ENCODE data around the gene OR51I2.

Gene OR51I2

DNA sequence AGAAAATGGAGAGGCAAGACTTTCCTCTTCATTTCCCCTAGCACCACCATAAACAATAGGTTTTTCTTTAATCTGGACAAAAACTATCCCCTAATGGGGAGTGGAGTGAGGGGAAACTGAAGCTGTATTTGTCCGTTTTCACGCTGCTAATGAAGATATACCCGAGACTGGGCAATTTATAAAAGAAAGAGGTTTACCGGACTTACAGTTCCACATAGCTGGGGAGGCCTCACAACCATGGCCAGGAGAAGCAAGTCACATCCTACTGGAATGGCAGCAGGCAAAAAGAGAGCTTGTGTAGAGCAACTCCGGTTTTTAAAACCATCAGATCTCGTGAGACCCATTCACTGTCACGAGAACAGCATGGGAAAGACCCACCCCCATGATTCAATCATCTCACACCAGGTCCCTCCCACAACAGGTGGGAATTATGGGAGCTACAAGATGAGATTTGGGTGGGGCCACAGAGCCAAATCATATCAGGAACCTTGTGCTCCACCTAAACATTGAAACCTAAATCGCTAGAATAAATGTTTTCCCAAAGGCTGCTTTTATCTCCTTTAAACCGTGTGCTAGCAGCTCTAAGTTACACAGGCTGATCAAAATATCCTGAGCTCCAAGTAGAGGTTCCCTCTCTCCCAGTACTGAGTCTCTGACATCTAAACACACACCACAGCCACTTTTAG lies 56.4 kb downstream of the OR51I2 start:
- no peak overlapping the region for H3K4me3 ChIP-seq (ENCODE audit: low read depth in 1 of 5, low read length in 5 of 5)
- no peaks in the 10 kb centered on the region for H3K4me1 ChIP-seq (ENCODE audit: control insufficient read depth in 5 of 5, insufficient read depth in 5 of 5, low read length in 5 of 5)
- H3K9ac ChIP-seq (ENCODE audit: low read length in 5 of 5): no peak overlapping the region
- no peak overlapping the region for H3K27ac ChIP-seq (ENCODE audit: low read depth, low read length)
- H3K36me3 ChIP-seq (ENCODE audit: control insufficient read depth in 5 of 5, insufficient read depth in 5 of 5, low read length in 5 of 5): no peaks in the 10 kb centered on the region
- H3K27me3 ChIP-seq (ENCODE audit: control insufficient read depth in 5 of 5, insufficient read depth in 4 of 5, low read length in 5 of 5): peaks cover 0 to 5% (median 0%) of the 10 kb centered on the region in 5 donors
- no peaks in the 10 kb centered on the region for H3K9me3 ChIP-seq (ENCODE audit: control insufficient read depth in 5 of 5, low read length in 5 of 5)

Data from subcutaneous abdominal adipose tissue (tissue), 5 donors.